HG02623 (cell line): ENCODE data around the gene PSMD11.
"Not testable (repeated sequence)": the region's sequence is repeated elsewhere in the genome, so short reads cannot be mapped to it uniquely, and the experiment has no call there.

Source experiments
- ATAC-seq: cut with Tn5 transposase; IDR thresholded peaks from one replicate; pipeline ENCODE4 v1.9.1; 2021; ENCODE audit warnings: moderate library complexity; ENCODE audit not compliant: unreplicated experiment

The PSMD11 gene

GRCh38 chr17:32504166-32504990, 60.1 kb downstream of the PSMD11 start:
- ATAC-seq: no peak

GRCh38 chr17:32508926-32509325, 64.6 kb downstream of the PSMD11 start:
- no peak for ATAC-seq

- ATAC-seq: no peak
Measured at GRCh38 chr17:32510466-32510865, 66.2 kb downstream of the PSMD11 start.

- ATAC-seq: no peak
Measured at GRCh38 chr17:32512328-32512727, 68.0 kb downstream of the PSMD11 start.

- ATAC-seq: no peak
Measured at GRCh38 chr17:32513579-32513978, 69.3 kb downstream of the PSMD11 start.

- ATAC-seq: no peak
Measured at GRCh38 chr17:32514606-32515005, 70.3 kb downstream of the PSMD11 start.

GRCh38 chr17:32515677-32516383, 71.5 kb downstream of the PSMD11 start:
- peak; percentile 48 for ATAC-seq

GRCh38 chr17:32516450-32516849, 72.1 kb downstream of the PSMD11 start:
- no peak for ATAC-seq

GRCh38 chr17:32516940-32517701, 72.8 kb downstream of the PSMD11 start:
- ATAC-seq: no peak

GRCh38 chr17:32517982-32518381, 73.7 kb downstream of the PSMD11 start:
- no peak for ATAC-seq

GRCh38 chr17:32518646-32519227, 74.4 kb downstream of the PSMD11 start:
- no peak for ATAC-seq

- no peak for ATAC-seq
Measured at GRCh38 chr17:32519228-32520103, 75.2 kb downstream of the PSMD11 start.

GRCh38 chr17:32520104-32520701, 75.9 kb downstream of the PSMD11 start:
- ATAC-seq: no peak

- no peak for ATAC-seq
Measured at GRCh38 chr17:32520737-32521404, 76.6 kb downstream of the PSMD11 start.

GRCh38 chr17:32523017-32523680, 78.8 kb downstream of the PSMD11 start:
- ATAC-seq: peak; percentile 50

- no peak for ATAC-seq
Measured at GRCh38 chr17:32523827-32524552, 79.7 kb downstream of the PSMD11 start.

- not testable (repeated sequence) for ATAC-seq
Measured at GRCh38 chr17:32524553-32524880, 80.2 kb downstream of the PSMD11 start.

GRCh38 chr17:32525122-32525521, 80.8 kb downstream of the PSMD11 start:
- no peak for ATAC-seq
